Body of pancreas (tissue), 4 donors: ENCODE results near the gene ELP6. TPM values are rescaled to one million over a fixed set of nuclear protein-coding genes. Genes with fewer than 3 reads are reported as not detected.

Experiments used
- ATAC-seq: fragments of 150-250 bp; one replicate; pipeline ENCODE4 v1.9.1; 2016
- DNase-seq, 4 donors: peaks; one replicate each; pipeline ENCODE4 v3.0.0-alpha.2; 2019
- H3K27ac ChIP-seq, 4 donors: fragments of 200-600 bp; sonication (generic); 1 replicate in 3 of 4; 2 replicates in 1 of 4; pipeline versions ENCODE4 v1.5.1 to v1.6.1; 2016 to 2019; ENCODE audit warnings: mild to moderate bottlenecking in 1 of 4, mixed read lengths in 1 of 4, moderate library complexity in 1 of 4
- H3K27me3 ChIP-seq, 2 donors: fragments of 200-600 bp; sonication (generic); one replicate each; pipeline ENCODE4 v1.6.0; 2016; ENCODE audit warnings: mild to moderate bottlenecking in 1 of 2
- H3K36me3 ChIP-seq, 2 donors: fragments of 200-600 bp; sonication (generic); replicated peaks in 1 of 2; 2 replicates each; pipeline ENCODE4 v1.5.1; 2016; ENCODE audit warnings: low read depth in 2 of 2; ENCODE audit not compliant: insufficient read depth in 1 of 2
- H3K4me1 ChIP-seq: fragments of 200-600 bp; sonication (generic); one replicate; pipeline ENCODE4 v1.6.0; 2016
- H3K4me3 ChIP-seq, 2 donors: fragments of 200-600 bp; sonication (generic); 1 replicate in 1 of 2; 2 replicates in 1 of 2; pipeline ENCODE4 v1.5.1; 2016 to 2019
- H3K9me3 ChIP-seq, 3 donors: fragments of 200-600 bp; sonication (generic); 1 replicate in 2 of 3; 2 replicates in 1 of 3; pipeline ENCODE4 v1.5.1; 2016
- POLR2A ChIP-seq, 3 donors: fragments of 450-650 bp; IDR thresholded peaks; one replicate each; pipeline ENCODE4 v1.6.1; 2016; ENCODE audit warnings: antibody characterized with exemption in 3 of 3, mild to moderate bottlenecking in 2 of 3
- WGBS, 2 donors: methylation state at CpG; one replicate each; pipeline ENCODE4 v1.1.5; 2017; 5-methylcytosine and 5-hydroxymethylcytosine counted together
- intact Hi-C: fragments of 100-400 bp; cut with DNase I; formaldehyde crosslinking; loops from one replicate; pipeline ENCODE4 v1.15.1; 2023
- total RNA-seq, 2 donors: library from RNA; depleted of rRNA; stranded (reverse); fragments of >200 nt; gene quantifications; one replicate each; pipeline ENCODE4 v1.1.0, GENCODE V29; 2016
- TF ChIP-seq, protein P1 (sequence below), 7 experiments: fragments of 450-650 bp in 4 of 7; fragments of 200-600 bp in 3 of 7; sonication (generic) in 3 of 7; IDR thresholded peaks; one replicate each; pipeline ENCODE4 v1.5.1; 2016 to 2019; ENCODE audit warnings: antibody characterized with exemption in 7 of 7

ELP6 gene
- total RNA-seq, 2 donors from 2014 or later = 13.7 to 22.7 TPM

DNA sequence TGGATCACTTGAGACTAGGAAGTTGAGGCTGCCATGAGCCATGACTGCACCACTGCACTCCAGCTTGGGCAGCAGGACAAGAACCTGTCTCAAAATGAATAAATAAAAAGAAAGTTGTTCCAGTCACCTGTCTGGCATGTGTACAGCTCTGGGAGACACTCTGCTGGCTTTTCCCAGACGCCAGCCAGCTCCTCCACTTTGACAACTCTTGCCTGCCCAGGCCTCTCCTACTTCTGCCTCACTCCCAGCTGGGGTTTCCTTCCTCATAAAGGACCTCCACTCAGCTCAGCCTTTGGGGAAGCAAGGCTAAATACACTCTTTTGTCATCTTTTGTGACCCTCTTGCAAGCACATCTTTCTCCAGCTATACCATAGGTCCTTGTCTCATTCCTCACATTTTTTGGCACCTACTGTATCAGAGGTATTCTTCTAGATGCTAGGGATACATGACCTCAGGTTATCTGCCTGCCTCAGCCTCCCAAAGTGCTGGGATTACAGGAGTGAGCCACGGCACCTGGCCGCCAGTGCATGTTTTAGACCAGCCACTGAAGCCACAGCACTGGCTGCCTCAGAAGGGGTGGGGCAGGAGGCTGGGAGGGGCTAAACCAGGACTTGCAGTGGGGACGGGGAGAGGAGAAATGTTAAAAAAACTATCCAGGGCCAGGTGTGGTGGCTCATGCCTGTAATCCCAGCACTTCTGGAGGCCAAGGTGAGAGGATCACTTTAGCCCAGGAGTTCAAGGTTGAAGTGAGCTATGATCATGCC, 10.0 kb upstream of the ELP6 start:
- Histone ChIP-seq H3K4me1 (peaks cover 5% of the 10 kb centered on the region), H3K36me3 (no peaks in the 10 kb centered on the region), H3K9me3 (no peaks in the 10 kb centered on the region), H3K27ac (no peak overlapping the region), H3K4me3 (no peak overlapping the region), H3K27me3 (no peaks in the 10 kb centered on the region)
- ATAC-seq (no peak), DNase-seq (no peak)
- 32 to 54% methylated on average over 3 to 4 of the region's 4 CpGs for WGBS, 2 donors
- intact Hi-C loops = loop anchor here (5.0 kb wide), 1 partner anchor 264 kb away; no protein-coding TSS in a partner anchor
- TF ChIP-seq POLR2A (IDR thresholded peaks at IDR 0.05) = no peak
- TF ChIP-seq, protein P1, sequence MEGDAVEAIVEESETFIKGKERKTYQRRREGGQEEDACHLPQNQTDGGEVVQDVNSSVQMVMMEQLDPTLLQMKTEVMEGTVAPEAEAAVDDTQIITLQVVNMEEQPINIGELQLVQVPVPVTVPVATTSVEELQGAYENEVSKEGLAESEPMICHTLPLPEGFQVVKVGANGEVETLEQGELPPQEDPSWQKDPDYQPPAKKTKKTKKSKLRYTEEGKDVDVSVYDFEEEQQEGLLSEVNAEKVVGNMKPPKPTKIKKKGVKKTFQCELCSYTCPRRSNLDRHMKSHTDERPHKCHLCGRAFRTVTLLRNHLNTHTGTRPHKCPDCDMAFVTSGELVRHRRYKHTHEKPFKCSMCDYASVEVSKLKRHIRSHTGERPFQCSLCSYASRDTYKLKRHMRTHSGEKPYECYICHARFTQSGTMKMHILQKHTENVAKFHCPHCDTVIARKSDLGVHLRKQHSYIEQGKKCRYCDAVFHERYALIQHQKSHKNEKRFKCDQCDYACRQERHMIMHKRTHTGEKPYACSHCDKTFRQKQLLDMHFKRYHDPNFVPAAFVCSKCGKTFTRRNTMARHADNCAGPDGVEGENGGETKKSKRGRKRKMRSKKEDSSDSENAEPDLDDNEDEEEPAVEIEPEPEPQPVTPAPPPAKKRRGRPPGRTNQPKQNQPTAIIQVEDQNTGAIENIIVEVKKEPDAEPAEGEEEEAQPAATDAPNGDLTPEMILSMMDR (IDR thresholded peaks at IDR 0.05) = no peak

DNA sequence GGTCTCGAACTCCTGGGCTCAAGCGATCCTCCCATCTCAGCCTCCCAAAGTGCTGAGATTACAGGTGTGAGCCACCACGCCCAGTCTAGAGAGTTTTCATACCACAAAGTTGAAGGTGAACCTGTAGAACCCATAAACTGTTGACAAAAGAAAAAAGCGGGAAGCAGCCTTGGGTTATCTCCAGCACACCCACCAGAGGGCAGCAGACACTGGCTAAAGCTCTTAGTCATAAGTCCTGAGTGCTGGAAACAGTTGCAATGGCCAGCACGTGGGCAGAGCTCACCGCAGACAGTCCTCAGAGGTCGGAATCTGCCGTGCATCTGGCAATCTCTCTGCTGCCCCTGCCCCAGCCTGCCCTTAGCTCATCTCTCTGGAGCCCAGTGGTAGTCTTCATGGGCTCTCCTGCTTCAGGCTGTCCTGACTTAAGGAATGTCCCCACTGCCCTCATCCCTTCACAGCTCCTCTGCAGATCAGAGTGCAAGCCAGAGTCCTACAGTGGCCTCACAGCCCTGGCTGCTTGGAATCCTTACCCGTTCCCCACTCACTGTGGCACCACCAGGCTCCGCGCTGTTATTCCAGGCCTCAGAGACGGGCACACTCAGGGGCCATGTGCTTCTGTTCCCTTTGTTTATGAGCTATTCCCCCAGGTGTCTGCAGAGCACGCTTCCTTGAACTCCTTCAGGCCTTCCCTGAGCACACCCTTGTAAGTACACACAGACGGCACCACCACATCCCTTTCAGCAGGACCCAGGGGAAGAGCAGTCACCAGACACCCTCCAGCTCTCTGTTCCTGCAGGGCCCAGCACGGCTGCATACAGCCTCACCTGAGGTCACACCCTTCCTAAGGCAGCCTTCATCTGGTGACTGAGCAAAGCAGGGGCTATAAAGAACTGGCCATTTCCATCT, 8.8 kb upstream of the ELP6 start:
- H3K9me3 ChIP-seq = no peaks in the 10 kb centered on the region
- WGBS, 2 donors = 35 to 36% methylated on average over 13 to 15 of the region's 15 CpGs
- H3K4me1 ChIP-seq = peaks cover 5% of the 10 kb centered on the region
- no peak overlapping the region for H3K4me3 ChIP-seq
- no peak overlapping the region for H3K27ac ChIP-seq
- ATAC-seq (peak; percentile 94), DNase-seq (peak; percentile 85 to 88 (median 86))
- no peaks in the 10 kb centered on the region for H3K27me3 ChIP-seq
- intact Hi-C loops = loop anchor here (5.0 kb wide), 1 partner anchor 265 kb away; no protein-coding TSS in a partner anchor
- H3K36me3 ChIP-seq = no peaks in the 10 kb centered on the region
- TF ChIP-seq, protein P1 (IDR thresholded peaks at IDR 0.05) = peak; percentile 73 to 97 (median 96)
- TF ChIP-seq POLR2A (IDR thresholded peaks at IDR 0.05) = no peak

DNA sequence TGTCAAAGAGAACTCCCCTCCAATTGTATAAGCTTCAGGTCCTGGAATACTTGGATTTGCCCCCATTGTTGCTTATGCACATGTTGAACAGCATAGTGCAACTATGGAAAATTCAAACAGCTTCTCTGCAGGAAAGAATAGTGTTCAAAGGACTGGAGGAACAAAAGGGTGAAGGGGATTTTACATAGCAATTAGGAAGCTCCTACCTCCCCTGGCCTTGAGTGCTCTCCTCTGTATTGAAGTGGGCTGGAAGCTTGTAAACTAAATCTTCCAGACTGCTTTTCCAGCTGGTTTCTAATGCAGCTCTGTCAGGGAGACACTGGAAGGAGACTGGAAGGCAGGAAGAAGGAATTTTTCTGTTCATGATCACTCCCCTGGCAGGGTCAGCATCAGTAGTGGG, 7.2 kb upstream of the ELP6 start:
- no peak overlapping the region for H3K27ac ChIP-seq
- no peak for DNase-seq

DNA sequence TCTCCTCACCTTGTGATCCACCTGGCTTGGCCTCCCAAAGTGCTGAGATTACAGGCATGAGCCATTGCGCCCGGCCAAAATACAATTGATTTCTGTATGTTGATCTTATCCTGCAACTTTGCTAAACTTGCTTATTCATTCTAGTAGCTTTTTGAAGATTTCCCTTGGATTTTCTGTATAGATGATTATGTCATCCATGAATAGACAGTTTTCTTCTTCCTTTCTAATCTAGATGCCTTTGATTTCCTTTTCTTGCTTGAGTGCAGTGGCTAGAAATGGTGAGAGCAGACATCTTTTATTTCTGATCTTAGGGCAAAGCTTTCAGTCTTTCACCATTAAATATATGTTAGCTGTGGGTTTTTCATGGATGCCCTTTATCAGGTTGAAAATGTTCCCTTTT, 4.4 kb upstream of the ELP6 start:
- 65 to 75% methylated on average over 2 of the region's 2 CpGs for WGBS, 2 donors
- Histone ChIP-seq H3K9me3 (no peaks in the 10 kb centered on the region), H3K27ac (no peak overlapping the region), H3K27me3 (no peaks in the 10 kb centered on the region), H3K4me3 (no peak overlapping the region), H3K4me1 (peaks cover 26% of the 10 kb centered on the region), H3K36me3 (no peaks in the 10 kb centered on the region)
- no peak for ATAC-seq
- TF ChIP-seq POLR2A (IDR thresholded peaks at IDR 0.05) = no peak
- TF ChIP-seq, protein P1 (IDR thresholded peaks at IDR 0.05) = no peak
- intact Hi-C loops = no loop called here
- DNase-seq = no peak

More for the DNA sequence above, 7.2 kb upstream of the ELP6 start:
- no peak overlapping the region for H3K4me3 ChIP-seq
- H3K4me1 ChIP-seq = peaks cover 11% of the 10 kb centered on the region
- no peaks in the 10 kb centered on the region for H3K27me3 ChIP-seq
- no peaks in the 10 kb centered on the region for H3K9me3 ChIP-seq
- H3K36me3 ChIP-seq = no peaks in the 10 kb centered on the region
- no peak for ATAC-seq
- intact Hi-C loops = loop anchor here (5.0 kb wide), 1 partner anchor 267 kb away; no protein-coding TSS in a partner anchor
- TF ChIP-seq, protein P1 (IDR thresholded peaks at IDR 0.05) = no peak
- no peak for TF ChIP-seq POLR2A (IDR thresholded peaks at IDR 0.05)
